ENCODE data around the gene ATL1.
"Not testable (repeated sequence)": the region's sequence is repeated elsewhere in the genome, so short reads cannot be mapped to it uniquely, and the experiment has no call there.

The ATL1 gene

GRCh38 chr14:50656776-50657175 lies 96.8 kb downstream of the ATL1 start:
- DNase-seq (ENCODE audit: low read depth in 3 of 3, low spot score in 1 of 3): no peak

- no peak for DNase-seq (ENCODE audit: low read depth in 3 of 3, low spot score in 1 of 3)
These were observed 97.8 kb downstream of the ATL1 start for GRCh38 chr14:50657753-50658152.

- DNase-seq (ENCODE audit: low read depth in 3 of 3, low spot score in 1 of 3): no peak
These were observed 98.3 kb downstream of the ATL1 start for GRCh38 chr14:50658203-50658602.

- DNase-seq (ENCODE audit: low read depth in 3 of 3, low spot score in 1 of 3): no peak
These were observed 99.5 kb downstream of the ATL1 start for GRCh38 chr14:50659327-50659974.

- not testable (repeated sequence) for DNase-seq (ENCODE audit: low read depth in 3 of 3, low spot score in 1 of 3)
These were observed 104.6 kb downstream of the ATL1 start for GRCh38 chr14:50664579-50664978.

GRCh38 chr14:50665300-50665699 lies 105.4 kb downstream of the ATL1 start:
- DNase-seq (ENCODE audit: low read depth in 3 of 3, low spot score in 1 of 3): not testable (repeated sequence)

GRCh38 chr14:50666772-50667683 lies 107.1 kb downstream of the ATL1 start:
- DNase-seq (ENCODE audit: low read depth in 3 of 3, low spot score in 1 of 3): no peak

- DNase-seq (ENCODE audit: low read depth in 3 of 3, low spot score in 1 of 3): no peak
These were observed 107.7 kb downstream of the ATL1 start for GRCh38 chr14:50667684-50667995.

GRCh38 chr14:50667996-50668825 lies 108.3 kb downstream of the ATL1 start, which contains the start of gene SAV1:
Gene SAV1, minus strand, starts transcription at chr14:50668306. Its CDS starts 339 bp downstream, at chr14:50667967.
- peak in 2 of 3 donors; percentile 6 to 43 for DNase-seq (ENCODE audit: low read depth in 3 of 3, low spot score in 1 of 3)

GRCh38 chr14:50668826-50669143 lies 108.8 kb downstream of the ATL1 start:
- no peak for DNase-seq (ENCODE audit: low read depth in 3 of 3, low spot score in 1 of 3)

GRCh38 chr14:50669441-50669986 lies 109.6 kb downstream of the ATL1 start:
- no peak for DNase-seq (ENCODE audit: low read depth in 3 of 3, low spot score in 1 of 3)

- no peak for DNase-seq (ENCODE audit: low read depth in 3 of 3, low spot score in 1 of 3)
These were observed 110.4 kb downstream of the ATL1 start for GRCh38 chr14:50670196-50670865.

GRCh38 chr14:50670866-50671256 lies 110.9 kb downstream of the ATL1 start:
- DNase-seq (ENCODE audit: low read depth in 3 of 3, low spot score in 1 of 3): no peak

GRCh38 chr14:50675597-50675996 lies 115.7 kb downstream of the ATL1 start:
- DNase-seq (ENCODE audit: low read depth in 3 of 3, low spot score in 1 of 3): no peak

- no peak for DNase-seq (ENCODE audit: low read depth in 3 of 3, low spot score in 1 of 3)
These were observed 117.0 kb downstream of the ATL1 start for GRCh38 chr14:50676814-50677516.

- no peak for DNase-seq (ENCODE audit: low read depth in 3 of 3, low spot score in 1 of 3)
These were observed 117.7 kb downstream of the ATL1 start for GRCh38 chr14:50677527-50678063.

- no peak for DNase-seq (ENCODE audit: low read depth in 3 of 3, low spot score in 1 of 3)
These were observed 118.2 kb downstream of the ATL1 start for GRCh38 chr14:50678163-50678562.

- DNase-seq (ENCODE audit: low read depth in 3 of 3, low spot score in 1 of 3): no peak
These were observed 119.7 kb downstream of the ATL1 start for GRCh38 chr14:50679674-50680073.

All from stimulated activated CD4-positive, alpha-beta T cell treated with anti-CD3 and anti-CD28 coated beads, TNF-alpha, amount 100 ng/mL, for 1 hour (primary cell).